ENCODE results near the gene MX2.

MX2 gene

GRCh38 chr21:41429925-41430491 lies 68.2 kb downstream of the MX2 start:
- no peaks in the 10 kb centered on the region for H3K79me2 ChIP-seq (ENCODE audit: low read length)
- no peak overlapping the region for H3K4me2 ChIP-seq (ENCODE audit: low read depth, low read length)
- H3K27me3 ChIP-seq (replicated peaks; ENCODE audit: insufficient read depth, low read length): no peaks in the 10 kb centered on the region
- H2AFZ ChIP-seq (ENCODE audit: low read length): no peak overlapping the region
- no peaks in the 10 kb centered on the region for H4K20me1 ChIP-seq (ENCODE audit: insufficient read depth, low read length)
- peaks cover 4% of the 10 kb centered on the region; the same call in 1 of the 2 replicates for H3K4me1 ChIP-seq (ENCODE audit: low read length)
- H3K27ac ChIP-seq (ENCODE audit: low read length): no peak overlapping the region
- peaks cover 7% of the 10 kb centered on the region; the same call in 1 of the 2 replicates for H3F3A ChIP-seq (ENCODE audit: insufficient read depth, low read length)
- H3K36me3 ChIP-seq (replicated peaks; ENCODE audit: insufficient read depth, low read length): no peaks in the 10 kb centered on the region
- no peak for DNase-seq
- no peaks in the 10 kb centered on the region for H3K9me2 ChIP-seq (replicated peaks; ENCODE audit: insufficient read depth, low read length)
- H3K9ac ChIP-seq (ENCODE audit: low read length): no peak overlapping the region
- H3K9me3 ChIP-seq (replicated peaks; ENCODE audit: insufficient read depth, low read length): no peaks in the 10 kb centered on the region
- TF ChIP-seq CTCF (IDR thresholded peaks at IDR 0.05; ENCODE audit: low read length) (no peak), EZH2 (optimal IDR thresholded peaks at IDR 0.05; ENCODE audit: low read depth, low read length) (no peak), EZH2phosphoT487 (IDR thresholded peaks at IDR 0.05; ENCODE audit: low read length) (no peak)
- no peak overlapping the region for H3K4me3 ChIP-seq (ENCODE audit: low read length)

- no peak overlapping the region for H3K27ac ChIP-seq (ENCODE audit: low read length)
- no peaks in the 10 kb centered on the region for H3K4me1 ChIP-seq (ENCODE audit: low read length)
- H3K9me3 ChIP-seq (replicated peaks; ENCODE audit: insufficient read depth, low read length): no peaks in the 10 kb centered on the region
- H3K4me2 ChIP-seq (ENCODE audit: low read depth, low read length): no peak overlapping the region
- TF ChIP-seq EZH2 (optimal IDR thresholded peaks at IDR 0.05; ENCODE audit: low read depth, low read length): no peak
- TF ChIP-seq CTCF (IDR thresholded peaks at IDR 0.05; ENCODE audit: low read length): no peak
- no peak for TF ChIP-seq EZH2phosphoT487 (IDR thresholded peaks at IDR 0.05; ENCODE audit: low read length)
- no peaks in the 10 kb centered on the region for H3K79me2 ChIP-seq (ENCODE audit: low read length)
- DNase-seq: no peak
- H3K27me3 ChIP-seq (replicated peaks; ENCODE audit: insufficient read depth, low read length): no peaks in the 10 kb centered on the region
- no peaks in the 10 kb centered on the region for H3K9me2 ChIP-seq (replicated peaks; ENCODE audit: insufficient read depth, low read length)
- no peak overlapping the region for H3K4me3 ChIP-seq (ENCODE audit: low read length)
- no peaks in the 10 kb centered on the region for H4K20me1 ChIP-seq (ENCODE audit: insufficient read depth, low read length)
- H3K9ac ChIP-seq (ENCODE audit: low read length): no peak overlapping the region
- H3K36me3 ChIP-seq (replicated peaks; ENCODE audit: insufficient read depth, low read length): no peaks in the 10 kb centered on the region
- H3F3A ChIP-seq (ENCODE audit: insufficient read depth, low read length): 0 out of 2 replicates have a peak, but pooled peaks cover 4% of the 10 kb centered on the region
- H2AFZ ChIP-seq (ENCODE audit: low read length): no peak overlapping the region
Observed at GRCh38 chr21:41431788-41432548, 70.1 kb downstream of the MX2 start.

- H3K4me2 ChIP-seq (ENCODE audit: low read depth, low read length): no peak overlapping the region
- no peaks in the 10 kb centered on the region for H4K20me1 ChIP-seq (ENCODE audit: insufficient read depth, low read length)
- no peaks in the 10 kb centered on the region for H3K79me2 ChIP-seq (ENCODE audit: low read length)
- H3K9me3 ChIP-seq (replicated peaks; ENCODE audit: insufficient read depth, low read length): no peaks in the 10 kb centered on the region
- no peak overlapping the region for H2AFZ ChIP-seq (ENCODE audit: low read length)
- H3K4me1 ChIP-seq (ENCODE audit: low read length): no peaks in the 10 kb centered on the region
- H3K9me2 ChIP-seq (replicated peaks; ENCODE audit: insufficient read depth, low read length): no peaks in the 10 kb centered on the region
- H3K27me3 ChIP-seq (replicated peaks; ENCODE audit: insufficient read depth, low read length): no peaks in the 10 kb centered on the region
- H3K36me3 ChIP-seq (replicated peaks; ENCODE audit: insufficient read depth, low read length): no peaks in the 10 kb centered on the region
- no peak for TF ChIP-seq EZH2phosphoT487 (IDR thresholded peaks at IDR 0.05; ENCODE audit: low read length)
- TF ChIP-seq EZH2 (optimal IDR thresholded peaks at IDR 0.05; ENCODE audit: low read depth, low read length): no peak
- TF ChIP-seq CTCF (IDR thresholded peaks at IDR 0.05; ENCODE audit: low read length): no peak
- H3F3A ChIP-seq (ENCODE audit: insufficient read depth, low read length): no peaks in the 10 kb centered on the region
- no peak overlapping the region for H3K4me3 ChIP-seq (ENCODE audit: low read length)
- H3K27ac ChIP-seq (ENCODE audit: low read length): no peak overlapping the region
- H3K9ac ChIP-seq (ENCODE audit: low read length): no peak overlapping the region
- DNase-seq: no peak
Observed at GRCh38 chr21:41432562-41433460, 71.0 kb downstream of the MX2 start.

All from MM.1S (cell line).